ENCODE measurements around the gene SON.
"Not testable (repeated sequence)": the region's sequence is repeated elsewhere in the genome, so short reads cannot be mapped to it uniquely, and the experiment has no call there.

SON gene

DNA sequence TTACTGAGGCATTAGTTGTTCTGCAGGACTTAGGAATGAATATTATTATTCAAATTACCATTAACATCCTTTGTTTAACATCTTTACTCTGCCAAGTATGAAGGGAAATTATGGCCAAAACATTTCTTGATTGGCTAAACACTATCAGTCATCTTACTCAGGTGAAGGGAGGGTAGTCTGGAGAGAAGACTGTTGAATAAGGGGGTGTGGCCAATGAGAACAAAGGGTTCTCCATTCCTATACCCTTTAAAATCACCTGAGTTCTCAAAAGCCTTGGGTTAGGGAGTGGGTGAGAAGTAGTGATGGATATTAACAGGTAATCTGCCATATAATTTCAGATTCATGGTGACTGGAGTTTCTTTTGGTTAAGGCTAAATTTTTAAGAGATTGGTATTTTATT is 79.4 kb downstream of the SON start:
- no peak overlapping the region for H3K4me3 Mint-ChIP-seq
- H3K27ac Mint-ChIP-seq: peak overlapping the region; percentile 62
- H3K9me3 Mint-ChIP-seq: peaks cover 2% of the 10 kb centered on the region
- no peak for ATAC-seq (ENCODE audit: low read depth)
- no peaks in the 10 kb centered on the region for H3K27me3 Mint-ChIP-seq
- DNase-seq (ENCODE audit: low spot score in 2 of 2): no peak
- peaks cover 21% of the 10 kb centered on the region for H3K36me3 Mint-ChIP-seq
- no peaks in the 10 kb centered on the region for H3K4me1 Mint-ChIP-seq

DNA sequence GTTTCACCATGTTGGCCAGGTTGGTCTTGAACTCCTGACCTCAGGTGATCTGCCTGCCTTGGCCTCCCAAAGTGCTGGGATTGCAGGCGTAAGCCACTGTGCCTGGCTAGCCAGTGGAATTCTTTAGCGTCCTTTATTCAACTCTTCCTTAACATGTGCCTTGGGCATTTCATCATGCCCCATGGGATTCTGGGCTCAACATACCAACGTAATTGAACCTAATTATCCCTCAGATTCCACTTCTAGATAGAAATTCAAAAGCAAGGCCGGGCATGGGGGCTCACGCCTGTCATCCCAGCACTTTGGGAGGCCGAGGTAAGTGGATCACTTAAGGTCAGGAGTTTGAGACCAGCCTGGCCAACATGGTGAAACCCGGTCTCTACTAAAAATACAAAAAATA is 83.3 kb downstream of the SON start:
- peaks cover 19% of the 10 kb centered on the region for H3K36me3 Mint-ChIP-seq
- H3K4me1 Mint-ChIP-seq; ATAC-seq (ENCODE audit: low read depth); H3K4me3 Mint-ChIP-seq; DNase-seq (ENCODE audit: low spot score in 2 of 2); H3K9me3 Mint-ChIP-seq; H3K27ac Mint-ChIP-seq; H3K27me3 Mint-ChIP-seq: not testable (repeated sequence)
